Measurements from ENCODE around the gene NOXA1. TPM values are rescaled to one million over a fixed set of nuclear protein-coding genes. Genes with fewer than 3 reads are reported as not detected.

NOXA1 gene
- total RNA-seq, 2 donors from 2014 or later = 2.5 to 5.3 TPM

- intact Hi-C loops (cut with DNase I) = no loop called here
- ATAC-seq (no peak), DNase-seq (peak; percentile 21)
Measured at GRCh38 chr9:137433916-137434431, 10.8 kb downstream of the NOXA1 start.

DNA sequence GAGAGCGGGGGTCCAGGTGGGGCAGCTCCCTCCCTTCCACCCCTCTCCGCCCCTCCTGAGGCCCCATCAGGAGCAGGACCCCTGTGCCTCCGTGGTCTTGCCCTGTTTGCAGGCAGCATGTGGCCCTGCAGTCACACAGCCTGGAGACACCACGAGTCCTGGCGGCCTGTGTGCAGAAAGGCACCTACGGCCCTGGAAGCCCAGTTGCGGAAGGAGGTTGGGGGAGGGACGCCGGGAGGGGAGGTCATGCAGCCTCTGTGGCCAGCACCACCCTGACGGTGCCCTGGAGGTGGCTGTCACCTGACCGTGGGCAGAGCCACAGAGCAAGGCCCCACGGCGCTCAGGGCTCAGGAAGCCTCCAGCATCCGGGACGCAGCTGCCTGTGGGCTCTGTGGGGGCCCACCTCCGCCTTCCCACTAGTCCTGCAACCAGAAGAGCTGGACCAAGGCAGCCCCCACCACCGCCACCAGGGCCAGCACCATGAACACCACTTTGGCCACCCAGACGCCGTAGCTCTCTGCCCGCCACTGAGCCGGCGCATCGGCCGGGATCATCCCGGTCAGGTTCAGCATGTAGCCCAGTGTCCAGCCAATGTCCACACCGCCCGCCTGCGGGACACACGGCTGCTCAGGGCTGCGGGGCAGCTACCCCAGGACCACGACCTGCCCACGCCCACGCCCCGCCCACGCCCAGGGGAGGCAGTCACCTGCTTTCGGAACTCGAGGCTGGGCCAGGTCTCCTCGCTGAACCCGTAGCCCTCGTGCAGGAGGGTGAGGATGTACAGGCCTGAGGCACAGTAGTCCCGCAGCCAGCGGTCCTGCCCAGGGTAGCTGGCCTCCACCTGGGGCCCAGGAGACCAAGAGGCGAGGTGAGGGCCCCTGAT is 11.5 kb downstream of the NOXA1 start:
- DNase-seq = peak; percentile 21
- intact Hi-C loops (cut with DNase I) = no loop called here
- no peak for ATAC-seq

- ATAC-seq (no peak), DNase-seq (peak; percentile 20)
- intact Hi-C loops (cut with DNase I) = no loop called here
Measured at GRCh38 chr9:137435381-137435891, 12.2 kb downstream of the NOXA1 start.

DNA sequence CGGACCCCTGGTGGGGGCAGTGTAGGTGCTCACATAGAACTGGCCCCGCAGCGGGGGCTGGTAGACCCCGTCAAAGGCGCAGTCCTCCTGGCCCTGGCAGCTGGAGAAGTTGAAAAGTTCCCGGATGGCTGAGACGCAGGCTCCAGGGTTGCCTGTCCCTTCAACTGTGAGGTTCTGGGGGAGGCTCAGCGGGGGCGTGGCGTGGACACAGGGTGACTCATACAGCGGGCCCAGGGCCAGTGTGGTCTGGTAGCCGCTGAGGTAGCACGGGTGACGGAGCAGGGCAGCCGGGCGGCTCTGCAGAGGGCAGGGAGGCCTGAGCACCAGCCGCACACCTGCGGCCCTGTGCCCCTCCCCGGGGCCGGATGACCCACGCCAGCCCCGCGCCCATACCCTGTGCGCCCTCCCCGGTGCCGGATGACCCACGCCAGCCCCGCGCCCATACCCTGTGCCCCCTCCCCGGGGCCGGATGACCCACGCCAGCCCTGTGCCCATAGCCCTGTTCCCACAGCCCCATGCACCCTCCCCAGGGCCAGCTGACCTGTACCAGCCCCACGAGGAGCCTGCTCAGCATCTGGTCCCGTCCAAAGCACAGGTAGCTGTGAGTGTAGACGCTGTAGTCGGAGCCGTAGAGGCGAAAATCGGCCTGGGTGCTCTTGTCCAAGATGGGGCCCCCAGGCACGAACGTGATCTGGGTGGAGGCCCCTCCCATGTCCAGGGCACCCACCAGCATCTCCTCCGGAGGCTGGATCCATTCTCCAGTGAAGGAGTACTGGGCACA is 13.0 kb downstream of the NOXA1 start:
- intact Hi-C loops (cut with DNase I) = no loop called here
- ATAC-seq (peak; percentile 21 to 68), DNase-seq (peak; percentile 73)

GRCh38 chr9:137436761-137437600 is 13.8 kb downstream of the NOXA1 start:
- DNase-seq (peak; percentile 21), ATAC-seq (no peak)
- intact Hi-C loops (cut with DNase I) = no loop called here

GRCh38 chr9:137437691-137438590 is 14.7 kb downstream of the NOXA1 start:
- intact Hi-C loops (cut with DNase I) = no loop called here
- ATAC-seq (no peak), DNase-seq (peak; percentile 17)

DNA sequence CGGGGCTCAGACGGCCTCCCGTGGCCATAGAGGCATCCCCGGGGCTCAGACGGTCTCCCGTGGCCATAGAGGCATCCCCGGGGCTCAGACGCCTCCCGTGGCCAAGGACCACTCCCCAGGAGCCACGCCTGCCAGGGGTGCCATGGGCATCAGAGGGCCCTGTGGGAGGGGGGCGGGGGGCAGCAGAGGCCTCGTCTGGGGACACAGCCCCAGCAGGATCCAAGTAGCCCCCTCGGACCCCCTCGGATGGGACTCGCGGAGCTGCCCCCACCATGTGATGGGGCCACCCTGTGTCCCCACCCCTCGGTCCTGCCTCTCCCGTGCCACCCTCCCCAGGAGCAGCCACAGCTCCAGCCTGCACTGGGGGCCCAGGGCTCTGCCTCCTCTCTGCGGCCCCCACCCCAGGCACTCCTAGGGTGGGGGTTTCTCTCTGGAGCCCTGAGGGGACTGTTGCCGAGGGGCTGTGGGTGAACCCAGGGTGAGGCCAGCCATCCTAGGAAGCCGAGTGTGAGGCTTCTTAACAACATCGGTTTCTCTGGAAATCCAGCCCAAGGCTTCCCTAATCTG is 15.5 kb downstream of the NOXA1 start:
- no peak for ATAC-seq
- intact Hi-C loops (cut with DNase I) = no loop called here
- peak; percentile 5 for DNase-seq

GRCh38 chr9:137439158-137439714 is 16.0 kb downstream of the NOXA1 start:
- intact Hi-C loops (cut with DNase I) = no loop called here
- DNase-seq = peak; percentile 22
- no peak for ATAC-seq

DNA sequence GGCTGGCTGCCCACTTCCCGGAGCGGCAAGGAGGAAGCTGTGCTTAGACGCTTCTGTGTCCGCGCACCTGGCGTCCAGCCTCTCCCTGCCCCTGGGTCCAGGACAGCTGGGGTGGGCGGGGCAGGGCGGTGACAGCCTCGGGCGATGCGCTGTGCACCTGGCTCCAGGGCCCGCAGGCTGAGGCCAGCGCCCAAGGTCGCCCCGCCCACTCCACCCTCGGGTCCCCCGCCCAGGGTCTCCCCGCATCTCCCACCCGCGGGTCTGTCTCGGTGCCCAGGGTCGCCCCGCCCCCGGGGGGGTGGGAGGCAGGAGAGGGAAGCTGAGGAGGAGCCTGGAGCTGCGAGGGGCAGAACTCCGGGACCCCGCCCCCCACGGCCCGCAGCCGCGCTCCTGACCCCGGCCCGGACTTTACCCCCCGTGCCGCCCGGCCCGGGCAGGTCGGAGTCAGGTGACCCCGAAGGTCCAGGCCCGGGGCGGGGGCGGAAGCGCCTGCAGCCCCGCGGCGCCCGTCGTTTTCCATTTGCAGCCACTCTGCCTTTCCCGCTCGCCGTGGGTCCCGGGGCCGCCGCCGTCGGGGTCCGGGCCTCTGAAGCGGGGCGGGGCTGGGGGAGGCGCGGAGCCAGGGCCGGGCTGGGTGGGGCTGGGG is 18.2 kb downstream of the NOXA1 start, which contains the start of gene ENTPD8:
Gene ENTPD8, minus strand, starts transcription at position 69 of the 646 bp plus-strand sequence. CDS start 3,072 bp downstream, outside the sequence.
- DNase-seq (peak; percentile 29), ATAC-seq (peak; percentile 24 to 42)
- intact Hi-C loops (cut with DNase I) = no loop called here

DNA sequence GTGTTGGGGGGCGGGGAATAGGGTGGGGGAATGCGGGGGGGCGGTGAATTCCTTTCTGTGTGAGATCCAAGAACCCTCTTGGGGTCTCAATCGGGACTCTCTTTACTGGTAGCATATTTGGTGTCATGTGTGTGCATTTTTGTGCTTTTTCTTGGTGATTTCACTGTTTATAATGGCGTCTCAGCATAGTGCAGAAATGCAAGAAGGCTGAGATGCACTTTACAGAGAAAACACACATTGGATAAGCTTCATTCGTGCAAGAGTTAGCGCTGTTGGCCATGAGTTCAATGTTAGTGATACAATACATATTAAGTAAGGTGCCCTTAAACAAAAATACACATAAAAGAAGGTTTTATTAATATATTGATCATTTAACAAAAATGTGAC is 18.7 kb downstream of the NOXA1 start:
- DNase-seq (no peak), ATAC-seq (no peak)
- intact Hi-C loops (cut with DNase I) = no loop called here

- DNase-seq (peak; percentile 6), ATAC-seq (no peak)
- intact Hi-C loops (cut with DNase I) = no loop called here
Measured at GRCh38 chr9:137444106-137444790, 21.1 kb downstream of the NOXA1 start.

- intact Hi-C loops (cut with DNase I) = no loop called here
- peak; percentile 77 for DNase-seq
- peak; percentile 62 to 64 for ATAC-seq
Measured at GRCh38 chr9:137445275-137445807, 22.1 kb downstream of the NOXA1 start.

GRCh38 chr9:137445930-137446431 is 22.8 kb downstream of the NOXA1 start:
- ATAC-seq (peak in 1 of 2 donors; percentile 7), DNase-seq (peak; percentile 21)
- intact Hi-C loops (cut with DNase I) = no loop called here

GRCh38 chr9:137446851-137447471 is 23.8 kb downstream of the NOXA1 start:
- intact Hi-C loops (cut with DNase I) = no loop called here
- ATAC-seq = no peak

More at GRCh38 chr9:137446851-137447471, 23.8 kb downstream of the NOXA1 start:
- peak; percentile 22 for DNase-seq

All from left cardiac atrium (tissue), 4 donors.